GM12801 (cell line): ENCODE data around the gene CEP128.

Experiments
- TF ChIP-seq, protein P1 (sequence below): IDR thresholded peaks from one replicate; pipeline ENCODE4 v1.5.1; 2011; ENCODE audit warnings: control low read depth; ENCODE audit not compliant: insufficient read length; ENCODE audit errors: extremely low read depth

Gene CEP128

GRCh38 chr14:80868260-80868659 is 73.3 kb downstream of the CEP128 start:
- TF ChIP-seq, protein P1, sequence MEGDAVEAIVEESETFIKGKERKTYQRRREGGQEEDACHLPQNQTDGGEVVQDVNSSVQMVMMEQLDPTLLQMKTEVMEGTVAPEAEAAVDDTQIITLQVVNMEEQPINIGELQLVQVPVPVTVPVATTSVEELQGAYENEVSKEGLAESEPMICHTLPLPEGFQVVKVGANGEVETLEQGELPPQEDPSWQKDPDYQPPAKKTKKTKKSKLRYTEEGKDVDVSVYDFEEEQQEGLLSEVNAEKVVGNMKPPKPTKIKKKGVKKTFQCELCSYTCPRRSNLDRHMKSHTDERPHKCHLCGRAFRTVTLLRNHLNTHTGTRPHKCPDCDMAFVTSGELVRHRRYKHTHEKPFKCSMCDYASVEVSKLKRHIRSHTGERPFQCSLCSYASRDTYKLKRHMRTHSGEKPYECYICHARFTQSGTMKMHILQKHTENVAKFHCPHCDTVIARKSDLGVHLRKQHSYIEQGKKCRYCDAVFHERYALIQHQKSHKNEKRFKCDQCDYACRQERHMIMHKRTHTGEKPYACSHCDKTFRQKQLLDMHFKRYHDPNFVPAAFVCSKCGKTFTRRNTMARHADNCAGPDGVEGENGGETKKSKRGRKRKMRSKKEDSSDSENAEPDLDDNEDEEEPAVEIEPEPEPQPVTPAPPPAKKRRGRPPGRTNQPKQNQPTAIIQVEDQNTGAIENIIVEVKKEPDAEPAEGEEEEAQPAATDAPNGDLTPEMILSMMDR, result no peak

DNA sequence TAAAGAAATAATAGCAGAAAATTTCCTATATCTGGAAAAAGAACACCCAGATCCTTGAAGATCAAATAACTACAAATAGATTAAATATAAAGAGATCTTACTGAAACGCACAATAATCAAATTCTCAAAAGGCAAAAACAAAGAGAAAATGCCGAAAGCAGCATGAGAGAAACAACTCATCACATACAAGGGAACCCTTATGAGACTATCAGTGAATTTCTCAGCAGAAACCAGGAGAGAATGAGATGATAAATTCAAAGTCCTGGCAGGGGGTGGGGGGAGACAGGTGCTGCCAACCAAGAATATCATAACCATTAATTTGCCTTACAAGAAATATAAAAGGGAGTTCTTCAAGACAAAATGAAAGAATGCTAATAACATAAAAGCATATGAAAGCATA is 73.7 kb downstream of the CEP128 start:
- TF ChIP-seq, protein P1, result no peak

GRCh38 chr14:80867091-80867490 is 74.4 kb downstream of the CEP128 start:
- TF ChIP-seq, protein P1, result no peak

GRCh38 chr14:80865565-80865964 is 76.0 kb downstream of the CEP128 start:
- TF ChIP-seq, protein P1, result no peak

- TF ChIP-seq, protein P1, result no peak
These were observed 78.6 kb downstream of the CEP128 start for GRCh38 chr14:80862983-80863382.

GRCh38 chr14:80862541-80862940 is 79.0 kb downstream of the CEP128 start:
- TF ChIP-seq, protein P1, result no peak

DNA sequence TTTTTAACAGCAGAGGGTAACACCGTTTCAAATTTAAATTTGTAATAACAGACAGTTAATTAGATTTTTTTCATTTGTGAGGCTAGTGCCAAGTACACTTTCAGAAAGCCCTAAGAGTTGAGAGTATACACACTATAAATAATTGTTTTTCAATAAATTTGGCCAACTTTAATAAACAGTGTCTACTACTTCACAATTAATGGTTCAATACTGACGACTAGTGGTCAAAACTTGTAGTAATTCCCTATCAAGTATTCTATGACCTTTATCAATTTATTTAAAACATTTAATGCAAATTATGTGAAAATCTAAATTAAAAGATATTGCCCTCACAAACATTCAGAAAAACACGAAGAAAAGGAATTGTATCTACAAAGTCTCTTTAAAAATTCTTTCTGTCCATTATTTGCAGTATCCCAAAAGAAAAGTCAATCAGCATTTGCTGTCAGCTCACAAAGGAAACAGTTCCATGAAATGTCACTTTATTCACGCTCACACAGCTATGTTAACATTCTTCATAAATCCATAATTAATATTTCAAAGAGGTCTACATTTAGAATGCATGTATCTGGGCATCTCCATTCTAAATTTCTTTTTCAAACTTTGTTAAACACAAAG is 91.2 kb downstream of the CEP128 start:
- TF ChIP-seq, protein P1, result no peak
